Body of pancreas (tissue), 4 donors: Measurements from ENCODE around the gene TACC3. TPM values are rescaled to one million over a fixed set of nuclear protein-coding genes. Genes with fewer than 3 reads are reported as not detected.

Experiments used
- ATAC-seq: fragments of 150-250 bp; one replicate; pipeline ENCODE4 v1.9.1; 2016
- DNase-seq, 4 donors: peaks; one replicate each; pipeline ENCODE4 v3.0.0-alpha.2; 2019
- H3K27ac ChIP-seq, 4 donors: fragments of 200-600 bp; sonication (generic); 1 replicate in 3 of 4; 2 replicates in 1 of 4; pipeline versions ENCODE4 v1.5.1 to v1.6.1; 2016 to 2019; ENCODE audit warnings: mild to moderate bottlenecking in 1 of 4, mixed read lengths in 1 of 4, moderate library complexity in 1 of 4
- H3K27me3 ChIP-seq, 2 donors: fragments of 200-600 bp; sonication (generic); one replicate each; pipeline ENCODE4 v1.6.0; 2016; ENCODE audit warnings: mild to moderate bottlenecking in 1 of 2
- H3K36me3 ChIP-seq, 2 donors: fragments of 200-600 bp; sonication (generic); replicated peaks in 1 of 2; 2 replicates each; pipeline ENCODE4 v1.5.1; 2016; ENCODE audit warnings: low read depth in 2 of 2; ENCODE audit not compliant: insufficient read depth in 1 of 2
- H3K4me1 ChIP-seq: fragments of 200-600 bp; sonication (generic); one replicate; pipeline ENCODE4 v1.6.0; 2016
- H3K4me3 ChIP-seq, 2 donors: fragments of 200-600 bp; sonication (generic); 1 replicate in 1 of 2; 2 replicates in 1 of 2; pipeline ENCODE4 v1.5.1; 2016 to 2019
- H3K9me3 ChIP-seq, 3 donors: fragments of 200-600 bp; sonication (generic); 1 replicate in 2 of 3; 2 replicates in 1 of 3; pipeline ENCODE4 v1.5.1; 2016
- POLR2A ChIP-seq, 3 donors: fragments of 450-650 bp; IDR thresholded peaks; one replicate each; pipeline ENCODE4 v1.6.1; 2016; ENCODE audit warnings: antibody characterized with exemption in 3 of 3, mild to moderate bottlenecking in 2 of 3
- WGBS, 2 donors: methylation state at CpG; one replicate each; pipeline ENCODE4 v1.1.5; 2017; 5-methylcytosine and 5-hydroxymethylcytosine counted together
- intact Hi-C: fragments of 100-400 bp; cut with DNase I; formaldehyde crosslinking; loops from one replicate; pipeline ENCODE4 v1.15.1; 2023
- total RNA-seq, 2 donors: library from RNA; depleted of rRNA; stranded (reverse); fragments of >200 nt; gene quantifications; one replicate each; pipeline ENCODE4 v1.1.0, GENCODE V29; 2016
- TF ChIP-seq, protein P1 (sequence below), 7 experiments: fragments of 450-650 bp in 4 of 7; fragments of 200-600 bp in 3 of 7; sonication (generic) in 3 of 7; IDR thresholded peaks; one replicate each; pipeline ENCODE4 v1.5.1; 2016 to 2019; ENCODE audit warnings: antibody characterized with exemption in 7 of 7

Gene TACC3
- total RNA-seq, 2 donors from 2014 or later = 5.7 to 8.9 TPM

DNA sequence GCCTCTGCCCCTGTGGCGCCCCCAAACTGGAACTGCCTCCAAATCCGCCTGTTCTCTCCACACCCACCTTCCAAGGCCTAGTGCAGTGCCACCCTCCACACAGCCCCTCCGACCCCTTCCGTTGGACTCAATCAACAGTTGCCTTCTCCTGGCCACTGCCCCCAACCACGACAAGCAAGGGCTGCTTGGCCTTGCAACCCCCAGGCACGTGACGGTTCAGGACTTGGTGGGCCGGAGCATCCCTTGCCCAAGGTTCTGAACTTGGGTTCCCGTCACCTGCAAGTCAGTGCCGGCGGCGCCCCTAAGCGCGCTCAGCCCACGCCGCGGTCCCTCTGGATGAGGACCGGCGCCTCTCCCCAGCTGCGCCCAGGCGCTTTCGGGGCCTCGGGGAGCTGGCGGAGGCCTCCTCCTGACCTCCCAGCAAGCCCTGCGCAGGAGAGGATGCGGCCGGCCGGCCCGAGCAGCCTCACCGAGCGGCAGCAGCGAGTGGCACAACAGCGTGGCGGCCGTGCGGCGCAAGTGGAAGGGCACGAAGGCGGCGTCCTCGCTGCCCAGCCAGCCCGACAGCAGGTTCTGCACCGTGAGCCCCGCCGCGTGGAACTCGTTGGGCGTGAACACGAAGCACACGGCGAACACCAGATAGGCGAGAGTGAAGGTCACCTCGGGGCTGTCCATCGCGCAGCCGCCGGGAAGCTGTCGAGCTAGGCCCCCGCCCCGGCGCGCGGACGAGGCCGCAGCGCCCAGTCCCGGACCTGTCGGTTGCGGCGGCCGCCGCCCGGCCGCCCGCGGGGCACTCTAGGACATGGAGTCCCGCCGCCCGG, 948 bp upstream of the TACC3 start:
- intact Hi-C loops = loop anchor here (5.0 kb wide), 1 partner anchor 368 kb away; no protein-coding TSS in a partner anchor
- H3K27ac ChIP-seq = peak overlapping the region; percentile 92 to 97 (median 94)
- H3K4me1 ChIP-seq = peaks cover 59% of the 10 kb centered on the region
- peak overlapping the region; percentile 50 to 60 for H3K4me3 ChIP-seq
- no peaks in the 10 kb centered on the region for H3K27me3 ChIP-seq
- H3K9me3 ChIP-seq = no peaks in the 10 kb centered on the region
- TF ChIP-seq, protein P1, sequence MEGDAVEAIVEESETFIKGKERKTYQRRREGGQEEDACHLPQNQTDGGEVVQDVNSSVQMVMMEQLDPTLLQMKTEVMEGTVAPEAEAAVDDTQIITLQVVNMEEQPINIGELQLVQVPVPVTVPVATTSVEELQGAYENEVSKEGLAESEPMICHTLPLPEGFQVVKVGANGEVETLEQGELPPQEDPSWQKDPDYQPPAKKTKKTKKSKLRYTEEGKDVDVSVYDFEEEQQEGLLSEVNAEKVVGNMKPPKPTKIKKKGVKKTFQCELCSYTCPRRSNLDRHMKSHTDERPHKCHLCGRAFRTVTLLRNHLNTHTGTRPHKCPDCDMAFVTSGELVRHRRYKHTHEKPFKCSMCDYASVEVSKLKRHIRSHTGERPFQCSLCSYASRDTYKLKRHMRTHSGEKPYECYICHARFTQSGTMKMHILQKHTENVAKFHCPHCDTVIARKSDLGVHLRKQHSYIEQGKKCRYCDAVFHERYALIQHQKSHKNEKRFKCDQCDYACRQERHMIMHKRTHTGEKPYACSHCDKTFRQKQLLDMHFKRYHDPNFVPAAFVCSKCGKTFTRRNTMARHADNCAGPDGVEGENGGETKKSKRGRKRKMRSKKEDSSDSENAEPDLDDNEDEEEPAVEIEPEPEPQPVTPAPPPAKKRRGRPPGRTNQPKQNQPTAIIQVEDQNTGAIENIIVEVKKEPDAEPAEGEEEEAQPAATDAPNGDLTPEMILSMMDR (IDR thresholded peaks at IDR 0.05) = no peak
- TF ChIP-seq POLR2A (IDR thresholded peaks at IDR 0.05) = peak; percentile 57 to 63 (median 60)
- 1 to 2% methylated on average over 5 to 76 of the region's 79 CpGs for WGBS, 2 donors
- peak; percentile 22 for ATAC-seq
- no peaks in the 10 kb centered on the region for H3K36me3 ChIP-seq
- DNase-seq = peak in 3 of 4 donors; percentile 54 to 60 (median 56)

DNA sequence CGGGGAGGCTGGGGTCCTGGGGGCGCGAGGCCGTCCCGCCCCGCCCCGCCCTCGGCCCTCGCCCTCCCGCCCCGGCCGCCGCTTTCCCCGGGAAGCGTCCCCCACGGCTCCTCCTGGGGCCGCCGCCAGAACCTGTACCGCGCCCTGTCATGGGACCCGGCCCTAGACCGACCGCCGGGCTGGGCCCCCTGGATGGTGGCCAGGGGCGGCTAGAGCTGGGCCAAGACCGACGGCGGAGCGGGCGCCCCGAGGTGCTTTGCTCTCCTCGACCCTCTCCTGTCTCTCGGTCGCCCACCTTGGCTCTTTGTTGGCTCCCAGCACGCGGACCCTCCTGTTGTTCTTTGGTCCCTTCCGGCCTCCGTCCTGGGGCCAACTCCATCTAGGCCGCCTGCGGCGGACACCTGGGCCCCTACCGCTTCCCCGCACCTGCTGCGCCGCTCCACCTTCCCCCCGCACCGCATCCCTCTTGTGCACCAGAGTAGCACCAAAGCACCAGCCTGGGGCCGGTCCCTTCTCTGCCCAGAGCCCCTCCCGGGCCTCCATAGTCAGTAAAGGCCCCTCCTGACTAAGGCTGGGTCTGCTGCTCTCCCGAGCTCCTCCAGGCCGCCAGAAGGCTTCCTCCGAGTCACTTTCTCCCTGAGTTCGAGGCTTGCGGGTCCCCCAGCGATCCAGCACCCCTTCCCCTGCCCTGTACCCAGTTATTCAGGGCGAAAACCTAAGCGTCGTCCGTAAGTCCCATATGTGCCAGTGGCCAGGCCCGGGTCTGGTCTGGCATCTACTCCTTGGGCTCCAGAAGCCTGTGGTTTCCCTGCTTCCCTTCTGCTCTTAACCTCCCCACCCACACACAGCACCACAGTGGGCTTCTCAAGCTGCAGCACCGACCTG, 587 bp downstream of the TACC3 start:
- Histone ChIP-seq H3K9me3 (no peaks in the 10 kb centered on the region), H3K27me3 (no peaks in the 10 kb centered on the region), H3K27ac (peak overlapping the region in 1 of 4 donors; percentile 97), H3K4me1 (peaks cover 58% of the 10 kb centered on the region), H3K36me3 (no peaks in the 10 kb centered on the region), H3K4me3 (peak overlapping the region; percentile 7 to 41)
- DNase-seq (no peak), ATAC-seq (no peak)
- TF ChIP-seq, protein P1 (IDR thresholded peaks at IDR 0.05) = no peak
- TF ChIP-seq POLR2A (IDR thresholded peaks at IDR 0.05) = no peak
- 5 to 10% methylated on average over 28 to 40 of the region's 61 CpGs for WGBS, 2 donors
- intact Hi-C loops = loop anchor here (5.0 kb wide), 1 partner anchor 370 kb away; no protein-coding TSS in a partner anchor

DNA sequence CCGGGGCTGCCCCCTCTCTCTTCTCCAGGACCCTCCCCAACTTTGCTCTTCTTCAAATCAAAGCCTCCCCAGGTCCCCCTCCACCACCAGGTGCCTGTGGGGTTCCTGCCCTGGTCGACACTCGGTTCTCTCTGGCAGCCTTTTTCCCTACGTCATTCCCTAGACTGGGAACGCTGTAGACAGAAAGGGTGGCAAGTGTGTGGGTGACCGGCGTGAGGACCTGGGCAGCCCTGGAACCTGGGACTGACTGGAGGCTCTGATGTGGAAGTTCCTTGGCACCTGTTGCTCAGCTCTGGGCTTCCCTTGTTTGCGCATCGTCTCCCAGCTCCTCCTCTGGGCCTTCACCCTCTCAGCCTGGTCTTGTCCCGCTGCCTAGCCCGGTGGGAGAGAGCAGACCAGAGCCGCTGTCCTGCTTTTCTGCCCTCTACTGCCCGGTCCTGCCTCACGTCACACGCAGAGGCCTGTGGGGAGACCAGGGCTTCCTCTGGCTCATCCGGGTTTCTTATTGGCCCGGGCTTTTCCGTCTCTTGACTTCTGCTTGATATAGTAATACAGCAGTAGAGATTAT, 1.3 kb downstream of the TACC3 start:
- peak overlapping the region in 2 of 4 donors; percentile 24 to 67 for H3K27ac ChIP-seq
- ATAC-seq = no peak

DNA sequence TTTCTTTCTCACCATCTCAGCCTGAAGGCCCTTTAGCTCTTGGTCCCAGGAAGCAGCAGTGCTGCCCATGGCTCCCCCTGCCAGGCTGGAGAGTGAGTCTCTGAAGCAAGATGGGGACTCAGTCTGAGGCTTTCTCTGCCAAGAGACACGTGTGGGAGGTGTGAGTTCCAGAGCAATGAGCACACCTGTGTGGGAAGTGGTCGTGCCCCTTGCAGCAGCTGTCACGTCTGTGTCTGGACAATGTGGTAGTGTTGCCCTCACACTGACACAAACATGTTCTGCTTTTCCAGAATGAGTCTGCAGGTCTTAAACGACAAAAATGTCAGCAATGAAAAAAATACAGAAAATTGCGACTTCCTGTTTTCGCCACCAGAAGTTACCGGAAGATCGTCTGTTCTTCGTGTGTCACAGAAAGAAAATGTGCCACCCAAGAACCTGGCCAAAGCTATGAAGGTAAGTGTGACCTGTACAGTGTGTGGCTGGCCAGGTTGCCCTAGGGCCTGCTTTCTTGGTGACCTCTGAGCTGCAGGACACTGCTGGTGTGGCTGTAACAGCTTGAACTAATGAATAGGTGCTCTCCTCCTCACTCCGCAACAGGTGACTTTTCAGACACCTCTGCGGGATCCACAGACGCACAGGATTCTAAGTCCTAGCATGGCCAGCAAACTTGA, 1.9 kb downstream of the TACC3 start:
- Histone ChIP-seq H3K27me3 (no peaks in the 10 kb centered on the region), H3K27ac (peak overlapping the region in 2 of 4 donors; percentile 24 to 67), H3K4me3 (no peak overlapping the region), H3K36me3 (no peaks in the 10 kb centered on the region), H3K9me3 (no peaks in the 10 kb centered on the region), H3K4me1 (peaks cover 58% of the 10 kb centered on the region)
- intact Hi-C loops = loop anchor here (5.0 kb wide), 1 partner anchor 371 kb away; no protein-coding TSS in a partner anchor
- WGBS, 2 donors = 71 to 81% methylated on average over 11 to 12 of the region's 12 CpGs
- DNase-seq (no peak), ATAC-seq (no peak)
- TF ChIP-seq, protein P1 (IDR thresholded peaks at IDR 0.05) = no peak
- TF ChIP-seq POLR2A (IDR thresholded peaks at IDR 0.05) = peak in 1 of 3 donors; percentile 24

More for the DNA sequence above, 1.3 kb downstream of the TACC3 start:
- no peak overlapping the region for H3K4me3 ChIP-seq
- WGBS, 2 donors = 48 to 60% methylated on average over 18 of the region's 18 CpGs
- peaks cover 58% of the 10 kb centered on the region for H3K4me1 ChIP-seq
- TF ChIP-seq, protein P1 (IDR thresholded peaks at IDR 0.05) = no peak
- TF ChIP-seq POLR2A (IDR thresholded peaks at IDR 0.05) = no peak
- DNase-seq = no peak
- intact Hi-C loops = loop anchor here (5.0 kb wide), 1 partner anchor 370 kb away; no protein-coding TSS in a partner anchor
- H3K27me3 ChIP-seq = no peaks in the 10 kb centered on the region
- H3K36me3 ChIP-seq = no peaks in the 10 kb centered on the region
- no peaks in the 10 kb centered on the region for H3K9me3 ChIP-seq
